GM12873 (cell line): ENCODE measurements around the gene EMILIN3.

ENCODE experiments used
- CTCF ChIP-seq: IDR thresholded peaks from 2 replicates; pipeline ENCODE4 v1.5.1; 2012; ENCODE audit warnings: low read depth, mild to moderate bottlenecking, moderate library complexity, low read length, control low read depth; ENCODE audit not compliant: insufficient read depth; ENCODE audit errors: missing control alignments

EMILIN3 gene

GRCh38 chr20:41355192-41355591, 11.4 kb downstream of the EMILIN3 start:
- TF ChIP-seq CTCF = no peak

DNA sequence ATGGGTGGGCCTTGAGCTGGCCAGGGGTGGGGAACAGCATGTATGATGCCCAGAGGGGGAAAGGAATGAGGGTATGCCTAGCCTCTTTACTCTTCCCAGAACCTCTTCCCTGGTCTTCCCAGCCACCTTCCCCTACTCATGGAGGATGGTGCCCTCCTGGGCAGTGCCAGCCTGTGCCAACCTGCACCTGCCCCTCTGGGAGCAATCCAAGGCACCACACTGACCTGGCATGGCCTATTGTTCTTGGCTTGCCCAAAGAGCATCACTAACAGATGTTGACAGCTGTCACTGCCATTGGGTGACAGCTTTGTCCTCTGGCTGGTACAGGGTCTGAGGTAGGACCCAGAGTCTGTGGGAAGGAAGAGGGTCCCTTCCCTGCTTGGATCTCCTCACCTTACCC, 13.1 kb downstream of the EMILIN3 start:
- no peak for TF ChIP-seq CTCF

- TF ChIP-seq CTCF = no peak
Measured at GRCh38 chr20:41352666-41353065, 14.0 kb downstream of the EMILIN3 start.

DNA sequence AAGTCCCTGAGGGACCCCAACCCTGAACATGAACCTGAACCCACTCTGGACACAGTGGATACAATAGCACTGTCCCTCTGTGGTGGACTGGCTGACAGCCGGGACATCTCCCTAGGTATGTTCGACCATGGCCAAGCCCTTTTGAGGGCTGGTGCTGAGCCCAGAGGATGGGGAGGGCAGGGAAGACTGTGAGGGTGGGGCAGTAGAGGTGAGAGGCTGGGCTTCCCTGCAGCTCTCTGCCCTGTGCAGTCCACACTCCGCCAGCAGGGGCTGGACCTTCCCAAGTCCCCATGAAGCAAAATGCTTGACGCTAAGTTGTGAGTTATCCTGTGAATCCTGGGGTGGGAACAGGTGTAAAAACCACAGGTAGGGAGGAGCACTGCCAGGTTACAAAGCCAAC, 14.5 kb downstream of the EMILIN3 start:
- TF ChIP-seq CTCF = no peak

DNA sequence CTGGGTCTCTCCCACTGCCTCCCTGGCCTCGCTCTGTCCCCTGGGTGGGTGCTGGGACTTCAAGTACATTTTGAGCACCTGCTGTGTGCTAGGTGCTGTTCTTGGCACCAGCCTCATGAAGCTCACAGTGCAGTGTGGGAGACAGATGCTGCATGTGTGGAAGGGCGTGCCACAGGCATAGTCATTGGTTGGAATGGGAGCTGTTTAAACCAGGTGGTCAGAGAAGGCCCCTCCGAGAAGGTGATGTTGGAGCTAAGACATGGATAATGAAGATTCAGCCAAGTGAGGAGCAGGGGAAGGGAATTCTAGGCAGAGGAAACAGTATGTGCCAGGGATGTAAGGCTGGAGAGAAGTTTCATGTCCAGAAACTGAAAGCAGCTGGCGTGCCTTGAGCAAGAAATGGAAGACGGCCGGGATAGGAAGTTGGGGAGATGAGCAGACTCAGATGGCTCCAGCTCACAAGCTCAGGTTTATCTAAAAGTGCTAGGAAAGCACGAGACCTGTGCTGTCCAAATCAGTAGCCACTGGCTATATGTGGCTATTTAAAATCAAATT, 16.1 kb downstream of the EMILIN3 start:
- no peak for TF ChIP-seq CTCF

GRCh38 chr20:41349943-41350342, 16.7 kb downstream of the EMILIN3 start:
- TF ChIP-seq CTCF = no peak

- TF ChIP-seq CTCF = no peak
Measured at GRCh38 chr20:41349266-41349665, 17.4 kb downstream of the EMILIN3 start.
